Activated effector memory CD4-positive, alpha-beta T cell treated with Interleukin-2 at 50 U/mL for 16 hours (primary cell): ENCODE data around the gene SLC12A5.
"Not testable (repeated sequence)": the region's sequence is repeated elsewhere in the genome, so short reads cannot be mapped to it uniquely, and the experiment has no call there.

Experiments
- DNase-seq: peaks from one replicate; pipeline ENCODE4 v3.0.0-alpha.2; 2020

The SLC12A5 gene

GRCh38 chr20:46028772-46029371 is at the start of gene SLC12A5:
Gene SLC12A5, plus strand, starts transcription at chr20:46029215. Its CDS starts 130 bp downstream, at chr20:46029345.
- DNase-seq = no peak

- no peak for DNase-seq
Observed at GRCh38 chr20:45981261-45981660, 47.8 kb upstream of the SLC12A5 start.

- DNase-seq = no peak
Observed at GRCh38 chr20:45983279-45983743, 45.7 kb upstream of the SLC12A5 start.

- no peak for DNase-seq
Observed at GRCh38 chr20:45985573-45985972, 43.4 kb upstream of the SLC12A5 start.

GRCh38 chr20:45987108-45987780 is 41.8 kb upstream of the SLC12A5 start:
- DNase-seq = peak; percentile 63

- DNase-seq = not testable (repeated sequence)
Observed at GRCh38 chr20:45988830-45989229, 40.2 kb upstream of the SLC12A5 start.

- DNase-seq = no peak
Observed at GRCh38 chr20:45991616-45992015, 37.4 kb upstream of the SLC12A5 start.

- DNase-seq = no peak
Observed at GRCh38 chr20:45993197-45993951, 35.6 kb upstream of the SLC12A5 start.

- no peak for DNase-seq
Observed at GRCh38 chr20:45994761-45995493, 34.1 kb upstream of the SLC12A5 start.

GRCh38 chr20:45995495-45996097 is 33.4 kb upstream of the SLC12A5 start:
- DNase-seq = not testable (repeated sequence)

GRCh38 chr20:45997187-45997586 is 31.8 kb upstream of the SLC12A5 start:
- no peak for DNase-seq

GRCh38 chr20:45998337-45998736 is 30.7 kb upstream of the SLC12A5 start:
- DNase-seq = no peak

GRCh38 chr20:45998761-45999160 is 30.3 kb upstream of the SLC12A5 start:
- DNase-seq = no peak

GRCh38 chr20:45999557-46000261 is 29.3 kb upstream of the SLC12A5 start:
- DNase-seq = no peak

- no peak for DNase-seq
Observed at GRCh38 chr20:46000262-46000996, 28.6 kb upstream of the SLC12A5 start.

- DNase-seq = no peak
Observed at GRCh38 chr20:46001498-46001897, 27.5 kb upstream of the SLC12A5 start.

- no peak for DNase-seq
Observed at GRCh38 chr20:46002008-46002407, 27.0 kb upstream of the SLC12A5 start.

GRCh38 chr20:46004187-46004586 is 24.8 kb upstream of the SLC12A5 start:
- no peak for DNase-seq

GRCh38 chr20:46004889-46005473 is 24.0 kb upstream of the SLC12A5 start:
- peak; percentile 31 for DNase-seq

GRCh38 chr20:46006022-46006705 is 22.9 kb upstream of the SLC12A5 start:
- DNase-seq = no peak
